ENCODE data around the gene SDR9C7. TPM values are rescaled to one million over a fixed set of nuclear protein-coding genes. Genes with fewer than 3 reads are reported as not detected.
"Not testable (repeated sequence)": the region's sequence is repeated elsewhere in the genome, so short reads cannot be mapped to it uniquely, and the experiment has no call there.

The SDR9C7 gene
- total RNA-seq, 1 donor from 2014 or later = not detected

DNA sequence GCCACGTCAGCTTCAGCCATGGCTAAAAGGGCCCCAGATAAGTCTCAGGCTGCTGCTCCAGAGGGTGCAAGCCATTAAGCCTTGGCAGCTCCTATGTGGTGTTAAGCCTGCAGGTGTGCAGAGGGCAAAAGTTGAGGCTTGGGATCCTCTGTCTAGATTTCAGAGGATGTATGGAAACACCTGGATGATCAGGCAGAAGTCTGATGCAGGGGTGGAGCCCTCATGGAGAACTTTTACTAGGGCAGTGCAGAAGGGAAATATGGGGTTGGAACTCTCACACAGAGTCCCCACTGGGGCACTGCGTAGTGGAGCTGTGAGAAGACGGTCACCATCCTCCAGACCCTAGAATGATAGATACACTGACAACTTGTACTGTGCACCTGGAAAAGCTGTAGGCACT lies 47.9 kb downstream of the SDR9C7 start:
- TF ChIP-seq, protein P1, sequence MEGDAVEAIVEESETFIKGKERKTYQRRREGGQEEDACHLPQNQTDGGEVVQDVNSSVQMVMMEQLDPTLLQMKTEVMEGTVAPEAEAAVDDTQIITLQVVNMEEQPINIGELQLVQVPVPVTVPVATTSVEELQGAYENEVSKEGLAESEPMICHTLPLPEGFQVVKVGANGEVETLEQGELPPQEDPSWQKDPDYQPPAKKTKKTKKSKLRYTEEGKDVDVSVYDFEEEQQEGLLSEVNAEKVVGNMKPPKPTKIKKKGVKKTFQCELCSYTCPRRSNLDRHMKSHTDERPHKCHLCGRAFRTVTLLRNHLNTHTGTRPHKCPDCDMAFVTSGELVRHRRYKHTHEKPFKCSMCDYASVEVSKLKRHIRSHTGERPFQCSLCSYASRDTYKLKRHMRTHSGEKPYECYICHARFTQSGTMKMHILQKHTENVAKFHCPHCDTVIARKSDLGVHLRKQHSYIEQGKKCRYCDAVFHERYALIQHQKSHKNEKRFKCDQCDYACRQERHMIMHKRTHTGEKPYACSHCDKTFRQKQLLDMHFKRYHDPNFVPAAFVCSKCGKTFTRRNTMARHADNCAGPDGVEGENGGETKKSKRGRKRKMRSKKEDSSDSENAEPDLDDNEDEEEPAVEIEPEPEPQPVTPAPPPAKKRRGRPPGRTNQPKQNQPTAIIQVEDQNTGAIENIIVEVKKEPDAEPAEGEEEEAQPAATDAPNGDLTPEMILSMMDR (conservative IDR thresholded peaks at IDR 0.05; ENCODE audit: low read depth, low read length) = no peak
- no peak for DNase-seq (ENCODE audit: low read depth)
- no peak overlapping the region for H3K4me3 ChIP-seq (ENCODE audit: low read depth, low read length)

DNA sequence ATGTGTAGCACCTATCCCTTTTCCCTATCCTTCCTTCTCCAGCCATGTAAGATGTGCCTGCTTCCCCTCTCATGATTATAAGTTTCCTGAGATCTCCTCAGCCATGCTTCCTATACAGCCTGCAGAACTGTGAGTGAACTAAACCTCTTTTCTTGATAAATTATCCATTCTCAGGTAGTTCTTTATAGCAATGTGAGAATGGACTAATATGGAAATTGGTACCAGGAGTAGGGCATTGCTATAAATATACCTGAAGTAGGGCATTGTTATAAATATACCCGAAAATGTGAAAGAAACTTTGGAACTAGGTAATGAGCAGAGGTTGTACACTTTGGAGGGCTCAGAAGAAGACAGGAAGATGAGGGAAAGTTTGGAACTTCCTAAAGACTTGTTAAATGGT lies 48.9 kb downstream of the SDR9C7 start:
- TF ChIP-seq, protein P1 (conservative IDR thresholded peaks at IDR 0.05; ENCODE audit: low read depth, low read length) = no peak
- H3K4me3 ChIP-seq (ENCODE audit: low read depth, low read length) = no peak overlapping the region
- DNase-seq (ENCODE audit: low read depth) = no peak

DNA sequence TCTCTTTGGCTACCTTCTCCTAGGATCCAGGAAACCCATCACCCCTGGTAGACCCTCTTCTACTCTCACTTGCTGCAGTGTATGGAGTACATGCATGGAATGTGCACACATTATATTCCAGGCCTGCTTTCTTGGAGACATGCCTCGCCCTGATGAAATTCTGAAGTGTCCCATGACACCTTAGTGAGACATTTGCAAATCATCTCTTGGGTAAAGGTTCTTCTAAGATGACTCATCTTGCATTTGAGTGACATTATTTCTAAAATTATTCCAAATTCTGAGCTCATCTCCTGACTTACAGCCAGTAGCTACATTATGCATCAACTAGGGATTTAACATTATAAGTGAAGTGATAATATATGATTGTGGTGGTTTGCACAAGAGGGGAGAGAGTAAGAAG lies 49.8 kb downstream of the SDR9C7 start:
- TF ChIP-seq, protein P1 (conservative IDR thresholded peaks at IDR 0.05; ENCODE audit: low read depth, low read length) = no peak
- DNase-seq (ENCODE audit: low read depth) = no peak
- no peak overlapping the region for H3K4me3 ChIP-seq (ENCODE audit: low read depth, low read length)

DNA sequence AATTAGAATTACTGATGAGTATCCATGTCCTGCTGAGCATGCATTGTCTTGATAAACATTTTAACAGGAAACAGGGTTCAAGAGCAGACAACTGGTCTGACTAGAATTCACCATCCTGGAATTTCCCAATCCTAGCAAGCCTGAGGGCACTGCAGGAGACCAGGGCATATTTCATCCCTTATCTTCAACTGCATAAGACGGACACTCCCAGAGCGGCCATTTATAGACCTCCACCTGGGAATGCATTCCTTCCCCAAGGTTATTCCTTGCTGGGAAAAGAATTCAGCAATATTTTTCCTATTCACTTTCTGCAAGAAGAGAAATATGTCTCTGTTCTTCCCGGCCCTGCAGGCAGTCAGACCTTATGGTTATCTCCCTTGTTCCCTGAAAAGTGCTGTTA lies 51.8 kb downstream of the SDR9C7 start:
- not testable (repeated sequence) for DNase-seq (ENCODE audit: low read depth); H3K4me3 ChIP-seq (ENCODE audit: low read depth, low read length)

DNA sequence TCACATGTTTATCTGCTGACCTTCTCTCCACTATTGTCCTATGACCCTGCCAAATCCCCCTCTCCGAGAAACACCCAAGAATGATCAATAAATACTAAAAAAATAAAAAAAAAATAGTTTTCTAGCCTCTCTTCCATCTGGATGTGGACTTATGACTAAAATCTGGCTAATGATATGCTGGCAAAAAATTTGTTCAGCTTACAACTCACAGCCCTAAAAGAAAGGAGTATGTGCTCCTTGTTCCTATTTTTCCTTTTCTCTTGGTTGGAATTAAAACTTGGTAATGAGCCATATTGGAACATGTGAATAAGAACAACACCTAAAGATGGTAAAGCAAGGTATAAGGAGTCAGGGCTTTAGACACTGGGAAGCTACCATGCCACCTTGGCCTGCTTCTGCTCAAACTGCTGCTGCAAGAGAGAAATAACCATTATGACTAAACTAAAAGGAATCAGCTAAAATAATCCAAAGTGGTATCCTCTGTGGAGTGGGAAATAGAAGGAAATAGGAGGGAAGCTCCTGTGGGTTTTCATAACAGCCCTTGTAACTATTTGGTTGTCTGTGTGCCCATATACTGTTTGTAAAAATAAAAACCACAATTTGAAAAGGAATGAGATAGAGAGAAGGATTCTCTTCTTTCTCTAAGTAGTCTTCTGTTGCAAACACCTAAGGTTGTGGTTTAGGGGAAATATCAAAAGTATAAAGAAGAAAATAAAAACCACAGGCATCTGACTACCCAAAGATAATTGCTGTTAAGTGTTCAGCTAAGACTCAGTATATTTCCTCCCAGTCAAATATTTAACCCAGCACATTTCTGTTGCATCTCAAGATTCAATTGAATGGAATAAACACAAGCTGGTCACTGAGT lies 53.8 kb downstream of the SDR9C7 start:
- no peak overlapping the region for H3K4me3 ChIP-seq (ENCODE audit: low read depth, low read length)
- DNase-seq (ENCODE audit: low read depth) = no peak
- TF ChIP-seq, protein P1 (conservative IDR thresholded peaks at IDR 0.05; ENCODE audit: low read depth, low read length) = no peak

DNA sequence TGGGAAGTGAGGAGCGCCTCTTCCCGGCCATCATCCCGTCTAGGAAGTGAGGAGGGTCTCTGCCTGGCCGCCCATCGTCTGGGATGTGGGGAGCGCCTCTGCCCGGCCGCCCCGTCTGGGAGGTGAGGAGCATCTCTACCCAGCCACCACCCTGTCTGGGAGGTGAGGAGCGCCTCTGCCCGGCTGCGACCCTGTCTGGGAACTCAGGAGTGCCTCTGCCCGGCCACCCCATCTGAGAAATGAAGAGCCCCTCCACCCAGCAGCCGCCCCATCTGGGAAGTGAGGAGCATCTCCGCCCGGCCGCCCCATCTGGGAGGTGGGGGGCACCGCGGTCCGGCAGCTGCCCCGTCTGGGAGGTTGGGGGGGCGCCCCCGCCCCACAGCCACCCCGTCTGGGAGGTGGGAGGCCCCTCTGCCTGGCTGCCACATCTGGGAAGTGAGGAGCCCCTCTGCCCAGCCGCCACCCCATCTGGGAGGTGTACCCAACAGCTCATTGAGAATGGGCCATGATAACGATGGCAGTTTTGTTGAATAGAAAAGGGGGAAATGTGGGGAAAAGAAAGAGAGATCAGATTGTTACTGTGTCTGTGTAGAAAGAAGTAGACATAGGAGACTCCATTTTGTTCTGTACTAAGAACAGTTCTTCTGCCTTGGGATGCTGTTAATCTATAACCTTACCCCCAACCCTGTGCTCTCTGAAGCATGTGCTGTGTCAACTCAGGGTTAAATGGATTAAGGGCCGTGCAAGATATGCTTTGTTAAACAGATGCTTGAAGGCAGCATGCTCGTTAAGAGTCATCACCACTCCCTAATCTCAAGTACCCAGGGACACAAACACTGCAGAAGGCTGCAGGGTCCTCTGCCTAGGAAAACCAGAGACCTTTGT lies 54.7 kb downstream of the SDR9C7 start:
- DNase-seq (ENCODE audit: low read depth); H3K4me3 ChIP-seq (ENCODE audit: low read depth, low read length): not testable (repeated sequence)

DNA sequence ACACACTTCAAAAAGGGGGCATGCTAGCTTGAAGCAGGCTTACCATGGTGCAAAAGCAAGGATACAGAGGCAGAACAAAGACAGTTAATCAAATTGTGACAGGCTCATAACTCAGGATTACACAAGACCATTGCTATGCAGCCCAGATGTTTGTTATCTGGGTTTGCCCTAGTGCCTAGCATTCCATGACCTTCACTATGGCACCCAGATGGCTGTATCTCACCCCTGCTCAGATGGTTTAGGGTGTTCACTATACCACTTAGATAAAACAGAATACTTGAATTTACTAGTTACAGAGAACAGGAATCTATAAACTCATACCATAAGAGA lies 56.2 kb downstream of the SDR9C7 start:
- TF ChIP-seq, protein P1 (conservative IDR thresholded peaks at IDR 0.05; ENCODE audit: low read depth, low read length) = no peak
- no peak for DNase-seq (ENCODE audit: low read depth)
- H3K4me3 ChIP-seq (ENCODE audit: low read depth, low read length) = no peak overlapping the region
